ENCODE measurements around the gene ZNF3. TPM values are rescaled to one million over a fixed set of nuclear protein-coding genes. Genes with fewer than 3 reads are reported as not detected.

The ZNF3 gene
- polyA plus RNA-seq, 1 experiment, result 37.0 TPM

GRCh38 chr7:100101016-100101862, 19.7 kb upstream of the ZNF3 start, which contains the start of the genes AP4M1 and MCM7:
AP4M1 (plus strand) TSS chr7:100101643; CDS start chr7:100101715, 72 bp downstream.
MCM7 (minus strand) TSS chr7:100101397; CDS start chr7:100101294, 103 bp downstream.
- Histone ChIP-seq H3K4me3 (ENCODE audit: low read depth, low read length) (peak within 1 kb of the TSS; percentile 77), H3K27ac (ENCODE audit: low read depth, low read length) (peak within 1 kb of the TSS; percentile 88), H3K27me3 (ENCODE audit: control insufficient read depth, insufficient read depth, low read length) (no peaks in the 10 kb centered on the region), H3K9me3 (ENCODE audit: control insufficient read depth, insufficient read depth, low read length) (peaks cover 2% of the 10 kb centered on the region; the same call in 1 of the 2 replicates)
- ChIA-PET CTCF (interaction anchor here (0.7 to 2.4 kb wide), 5 partner anchors 18 to 188 kb away, joined by 3 to 13 read pairs (median 4); no protein-coding TSS in a partner anchor), POLR2A (interaction anchor here (0.6 to 4.8 kb wide), 13 partner anchors 8 to 1017 kb away, joined by 3 to 67 read pairs (median 5); partner anchors contain the start of genes COPS6, MBLAC1 and ZCWPW1)
- no peak for TF ChIP-seq CTCF (IDR thresholded peaks at IDR 0.05; ENCODE audit: low read depth, low read length)
- DNase-seq (ENCODE audit: low read depth, low spot score), result peak; percentile 98

GRCh38 chr7:100100420-100101015, 19.0 kb upstream of the ZNF3 start:
- POLR2A ChIA-PET, result interaction anchor here (0.6 to 4.8 kb wide), 9 partner anchors 12 to 328 kb away, joined by 3 to 67 read pairs (median 5); partner anchors contain the start of genes COPS6, MBLAC1 and ZCWPW1
- TF ChIP-seq CTCF (IDR thresholded peaks at IDR 0.05; ENCODE audit: low read depth, low read length), result no peak
- Histone ChIP-seq H3K4me3 (ENCODE audit: low read depth, low read length) (peak overlapping the region; percentile 77), H3K27ac (ENCODE audit: low read depth, low read length) (peak overlapping the region; percentile 65), H3K9me3 (ENCODE audit: control insufficient read depth, insufficient read depth, low read length) (peaks cover 2% of the 10 kb centered on the region; the same call in 1 of the 2 replicates), H3K27me3 (ENCODE audit: control insufficient read depth, insufficient read depth, low read length) (no peaks in the 10 kb centered on the region)
- DNase-seq (ENCODE audit: low read depth, low spot score), result peak; percentile 97
- CTCF ChIA-PET, result interaction anchor here (1.3 to 2.4 kb wide), 3 partner anchors 18 to 187 kb away, joined by 3 to 13 read pairs (median 5); no protein-coding TSS in a partner anchor

DNA sequence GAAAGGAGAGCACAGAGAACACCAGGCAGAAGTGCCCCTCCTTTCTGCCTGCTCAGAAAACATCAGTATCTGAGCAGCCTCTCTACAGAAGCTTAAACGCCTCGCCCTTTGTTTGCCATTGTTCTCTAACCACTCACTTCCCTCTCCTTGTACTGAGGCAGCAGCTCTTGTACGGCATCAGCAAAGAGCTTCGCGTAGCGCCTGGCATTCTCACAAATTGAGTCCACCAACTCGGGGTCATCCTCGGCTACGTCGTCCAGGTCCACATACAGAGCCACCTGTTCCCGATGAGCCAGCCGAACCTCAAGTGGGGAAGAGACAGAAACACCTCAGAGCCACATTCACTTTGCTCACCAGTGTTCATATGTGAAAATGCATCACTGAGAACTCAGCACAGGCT, 17.9 kb upstream of the ZNF3 start:
- H3K9me3 ChIP-seq (ENCODE audit: control insufficient read depth, insufficient read depth, low read length), result peaks cover 2% of the 10 kb centered on the region; the same call in 1 of the 2 replicates
- ChIA-PET CTCF (no interaction called here), POLR2A (interaction anchor here (2.3 to 4.8 kb wide), 2 partner anchors 10 to 27 kb away, joined by 12 to 67 read pairs; partner anchors contain the start of genes COPS6 and MBLAC1)
- H3K4me3 ChIP-seq (ENCODE audit: low read depth, low read length), result peak overlapping the region; percentile 77
- TF ChIP-seq CTCF (IDR thresholded peaks at IDR 0.05; ENCODE audit: low read depth, low read length), result no peak
- DNase-seq (ENCODE audit: low read depth, low spot score), result no peak
- H3K27ac ChIP-seq (ENCODE audit: low read depth, low read length), result no peak overlapping the region
- H3K27me3 ChIP-seq (ENCODE audit: control insufficient read depth, insufficient read depth, low read length), result no peaks in the 10 kb centered on the region

- ChIA-PET CTCF (no interaction called here), POLR2A (interaction anchor here (4.8 kb wide), 1 partner anchor 10 kb away, joined by 67 read pairs; the partner anchor contains the start of gene COPS6)
Measured at GRCh38 chr7:100098913-100099312, 17.4 kb upstream of the ZNF3 start.

More at GRCh38 chr7:100098913-100099312, 17.4 kb upstream of the ZNF3 start:
- Histone ChIP-seq H3K9me3 (ENCODE audit: control insufficient read depth, insufficient read depth, low read length) (peaks cover 2% of the 10 kb centered on the region; the same call in 1 of the 2 replicates), H3K4me3 (ENCODE audit: low read depth, low read length) (peak overlapping the region; percentile 17; the same call in 1 of the 2 replicates), H3K27ac (ENCODE audit: low read depth, low read length) (no peak overlapping the region), H3K27me3 (ENCODE audit: control insufficient read depth, insufficient read depth, low read length) (no peaks in the 10 kb centered on the region)
- TF ChIP-seq CTCF (IDR thresholded peaks at IDR 0.05; ENCODE audit: low read depth, low read length), result no peak
- DNase-seq (ENCODE audit: low read depth, low spot score), result no peak

Measured in AG04450 (cell line).